Stimulated activated CD4-positive, alpha-beta T cell treated with anti-CD3 and anti-CD28 coated beads, Interleukin-2, amount 100 ng/mL, for 4 hours (primary cell): ENCODE results near the gene CNEP1R1.

Source experiments
- DNase-seq: peaks from one replicate; pipeline ENCODE4 v3.0.0-alpha.2; 2020; ENCODE audit warnings: low read depth

The CNEP1R1 gene

GRCh38 chr16:50017553-50017952 is 7.5 kb upstream of the CNEP1R1 start:
- no peak for DNase-seq

DNA sequence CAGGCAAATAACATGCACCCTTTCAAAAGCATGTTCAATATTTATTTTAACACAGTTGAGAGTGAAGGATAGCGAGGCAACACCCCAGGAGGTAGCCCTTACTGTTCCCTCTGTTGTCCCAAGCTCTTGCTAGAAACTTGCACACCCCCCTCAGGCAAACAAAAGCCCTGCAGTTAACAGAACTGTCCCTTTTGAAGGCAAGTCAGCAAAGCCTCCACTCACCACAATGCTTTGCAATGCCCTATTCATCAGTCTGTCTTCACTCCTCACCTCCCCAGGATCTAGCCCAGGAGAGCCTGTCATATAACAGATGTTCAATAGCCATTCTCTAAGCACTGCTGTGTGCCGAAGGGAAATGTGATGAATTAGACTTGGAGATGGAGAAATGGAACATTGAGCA is 3.5 kb upstream of the CNEP1R1 start:
- no peak for DNase-seq

DNA sequence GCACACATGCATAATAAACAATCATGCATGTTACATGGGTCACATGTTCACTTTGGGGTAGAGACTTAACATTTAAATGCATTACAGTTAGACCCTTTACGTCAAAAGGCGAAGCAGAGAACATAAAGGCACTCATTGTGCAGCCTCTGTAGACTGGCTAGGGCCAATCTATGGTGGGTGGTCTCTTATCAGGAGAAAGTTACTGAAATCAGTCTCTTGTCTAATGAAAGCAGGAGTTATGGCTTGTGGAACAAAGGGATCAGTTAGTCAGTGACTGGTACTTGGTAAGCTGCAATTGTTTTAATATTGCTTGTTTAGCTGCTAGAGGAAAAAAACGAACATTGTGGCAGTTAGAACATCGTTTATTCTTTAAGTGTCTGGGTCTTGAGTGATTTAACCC is 1.4 kb upstream of the CNEP1R1 start:
- DNase-seq = no peak

- DNase-seq = no peak
Measured at GRCh38 chr16:50024207-50024606, 818 bp upstream of the CNEP1R1 start.

- DNase-seq = peak; percentile 4
Measured at GRCh38 chr16:50025537-50025931, 509 bp downstream of the CNEP1R1 start.

DNA sequence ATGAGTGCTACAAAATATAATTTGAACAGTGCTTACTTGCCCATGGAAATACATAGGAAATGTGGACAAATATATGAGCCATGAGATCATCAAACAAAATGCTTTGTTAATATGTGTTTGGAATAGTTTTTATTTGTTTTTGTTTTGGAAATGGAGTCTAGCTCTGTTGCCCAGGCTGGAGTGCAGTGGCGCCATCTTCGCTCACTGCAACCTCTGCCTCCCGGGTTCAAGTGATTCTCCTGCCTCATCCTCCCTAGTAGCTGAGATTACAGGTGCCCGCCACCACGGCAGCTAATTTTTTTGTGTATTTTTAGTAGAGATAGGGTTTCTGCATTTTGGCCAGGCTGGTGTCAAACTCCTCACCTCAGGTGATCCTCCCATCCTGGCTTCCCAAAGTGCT is 2.8 kb downstream of the CNEP1R1 start:
- DNase-seq = no peak

- no peak for DNase-seq
Measured at GRCh38 chr16:50035468-50035992, 10.5 kb downstream of the CNEP1R1 start.

- no peak for DNase-seq
Measured at GRCh38 chr16:50036426-50036825, 11.4 kb downstream of the CNEP1R1 start.

- DNase-seq = no peak
Measured at GRCh38 chr16:50037662-50038220, 12.7 kb downstream of the CNEP1R1 start.

DNA sequence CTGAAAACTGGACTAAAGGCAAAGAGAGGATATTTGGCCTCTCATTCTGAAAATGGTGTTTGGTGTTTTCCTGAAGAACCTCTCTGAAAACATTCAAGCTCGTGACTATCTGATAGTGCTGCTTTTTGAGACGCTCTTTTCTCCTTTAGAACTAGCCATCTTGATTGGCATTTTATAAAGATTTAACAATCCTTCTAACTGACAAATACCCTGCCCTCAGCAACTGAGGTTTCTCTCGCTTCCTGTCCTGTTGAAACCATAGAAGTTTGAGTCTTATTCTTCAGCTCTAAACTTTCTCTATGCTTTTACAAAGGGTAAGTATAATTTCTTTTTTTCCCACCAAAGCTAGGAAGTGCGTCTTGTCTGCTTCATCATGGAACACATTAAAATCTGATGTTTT is 13.3 kb downstream of the CNEP1R1 start:
- no peak for DNase-seq

- no peak for DNase-seq
Measured at GRCh38 chr16:50038756-50039529, 13.9 kb downstream of the CNEP1R1 start.

- DNase-seq = no peak
Measured at GRCh38 chr16:50040018-50040417, 15.0 kb downstream of the CNEP1R1 start.

DNA sequence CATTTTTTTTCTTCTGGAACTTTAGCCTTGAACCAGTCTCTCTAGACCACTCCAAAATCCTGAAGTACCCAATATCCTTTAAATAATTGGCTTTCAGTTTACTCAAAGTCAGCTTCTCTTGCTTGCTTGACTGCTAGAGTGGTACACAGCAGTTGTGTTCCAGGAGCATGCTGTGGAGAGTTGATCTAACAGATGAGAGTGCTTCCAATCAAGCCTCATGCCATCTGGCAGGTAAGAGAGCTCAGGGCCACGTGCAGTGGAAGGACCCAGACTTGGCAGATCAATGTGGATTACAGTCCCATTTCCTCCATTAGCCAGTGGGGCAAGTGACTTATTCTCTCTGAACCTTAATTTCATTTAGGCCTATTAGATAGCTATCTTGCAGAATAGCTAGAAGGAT is 15.7 kb downstream of the CNEP1R1 start:
- no peak for DNase-seq

DNA sequence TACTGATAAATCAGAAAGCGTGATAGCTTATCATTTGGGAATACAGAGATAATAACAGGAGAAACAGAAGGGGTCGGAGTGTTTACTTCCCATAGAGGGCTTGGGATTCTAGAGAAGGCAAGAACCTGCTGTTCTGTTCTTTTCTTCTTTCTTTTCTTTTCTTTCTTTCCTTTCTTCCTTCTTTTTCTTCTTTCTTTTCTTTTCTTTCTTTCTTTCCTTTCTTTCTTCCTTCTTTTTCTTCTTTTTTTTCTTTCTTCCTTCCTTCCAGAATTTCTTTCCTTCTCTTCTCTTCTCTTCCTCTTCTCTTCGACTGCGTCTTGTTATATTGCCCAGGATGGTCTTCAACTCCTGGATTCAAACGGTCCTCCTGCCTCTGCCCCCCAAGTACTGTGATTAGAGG is 18.3 kb downstream of the CNEP1R1 start:
- no peak for DNase-seq

- no peak for DNase-seq
Measured at GRCh38 chr16:50045412-50045811, 20.4 kb downstream of the CNEP1R1 start.

- no peak for DNase-seq
Measured at GRCh38 chr16:50046853-50047252, 21.8 kb downstream of the CNEP1R1 start.

DNA sequence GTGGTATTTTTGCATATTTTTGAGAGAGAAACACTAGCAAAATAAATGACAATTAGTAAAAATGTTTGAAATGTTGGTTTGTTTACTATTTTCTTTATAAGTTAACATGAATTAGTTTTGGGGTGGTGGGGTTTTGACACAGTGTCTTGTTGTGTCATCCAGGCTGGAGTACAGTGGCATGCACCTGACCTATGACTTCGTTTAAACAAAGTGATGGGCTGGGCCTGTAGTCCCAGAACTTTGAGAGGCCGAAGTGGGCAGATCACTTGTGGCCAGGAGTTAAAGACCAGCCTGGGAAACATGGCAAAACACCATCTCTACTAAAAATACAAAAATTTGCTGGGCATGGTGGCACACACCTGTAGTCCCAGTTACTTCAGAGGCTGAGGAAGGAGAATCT is 22.8 kb downstream of the CNEP1R1 start:
- DNase-seq = no peak

- no peak for DNase-seq
Measured at GRCh38 chr16:50050802-50051201, 25.8 kb downstream of the CNEP1R1 start.

- no peak for DNase-seq
Measured at GRCh38 chr16:50056226-50056625, 31.2 kb downstream of the CNEP1R1 start.

GRCh38 chr16:50058091-50058771 is 33.2 kb downstream of the CNEP1R1 start:
- DNase-seq = no peak

DNA sequence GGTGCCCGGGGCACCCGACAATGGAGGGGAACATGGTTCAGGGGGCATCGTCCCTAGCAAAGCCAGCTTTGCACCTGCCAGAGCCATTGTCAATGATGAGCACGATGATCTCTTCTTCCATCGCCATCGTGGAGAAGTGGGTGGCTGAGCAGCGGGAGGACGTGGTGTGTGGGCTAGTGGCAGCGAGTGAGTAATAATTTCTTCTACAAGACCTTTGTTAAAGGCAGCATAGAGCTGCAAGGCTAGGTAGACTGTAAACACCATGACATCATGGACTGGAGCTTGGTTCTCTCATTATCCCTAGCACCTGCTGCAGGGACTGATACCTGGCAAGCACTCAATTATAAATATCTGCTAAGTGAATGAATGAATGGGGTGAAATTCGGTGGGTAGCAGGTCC is 34.1 kb downstream of the CNEP1R1 start:
- DNase-seq = no peak

DNA sequence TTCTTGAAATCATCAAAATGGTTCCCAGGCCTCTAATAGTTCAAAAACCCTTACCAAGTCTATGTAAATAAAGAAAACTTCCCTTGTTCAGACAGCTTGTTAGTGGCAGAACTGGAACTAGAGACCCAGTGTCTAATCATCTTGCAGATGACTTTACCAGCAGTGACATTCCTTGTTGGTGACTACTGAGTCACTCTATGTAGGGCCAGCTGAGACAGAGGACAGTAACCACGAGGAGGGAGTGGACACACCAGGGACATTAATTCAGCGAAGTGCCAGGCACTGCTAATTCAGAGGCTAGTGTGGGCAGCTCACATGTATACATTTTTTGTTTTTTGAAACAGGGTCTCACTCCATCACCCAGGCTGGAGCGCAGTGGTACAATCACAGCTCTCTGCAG is 34.6 kb downstream of the CNEP1R1 start:
- DNase-seq = no peak

DNA sequence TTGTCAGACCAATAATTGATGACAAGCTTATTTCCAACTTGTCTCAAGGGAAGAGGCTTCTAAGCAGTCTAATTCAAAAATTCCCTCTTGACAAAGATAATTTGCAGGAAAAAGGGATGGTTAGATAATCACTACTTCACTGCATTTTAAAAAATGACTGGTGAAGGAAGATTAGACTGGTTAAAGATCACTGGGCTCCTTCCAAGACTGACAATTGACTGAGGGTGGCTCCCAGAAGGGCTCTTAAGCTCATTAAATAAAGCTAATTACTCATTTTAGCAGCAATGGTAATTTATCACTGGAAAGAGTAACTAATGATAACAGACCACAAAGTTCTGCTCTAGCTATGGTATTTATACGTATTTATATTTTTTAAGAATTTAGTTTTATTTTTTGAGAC is 36.3 kb downstream of the CNEP1R1 start:
- DNase-seq = no peak
